Measurements from ENCODE around the gene ALDH9A1.

The ALDH9A1 gene

DNA sequence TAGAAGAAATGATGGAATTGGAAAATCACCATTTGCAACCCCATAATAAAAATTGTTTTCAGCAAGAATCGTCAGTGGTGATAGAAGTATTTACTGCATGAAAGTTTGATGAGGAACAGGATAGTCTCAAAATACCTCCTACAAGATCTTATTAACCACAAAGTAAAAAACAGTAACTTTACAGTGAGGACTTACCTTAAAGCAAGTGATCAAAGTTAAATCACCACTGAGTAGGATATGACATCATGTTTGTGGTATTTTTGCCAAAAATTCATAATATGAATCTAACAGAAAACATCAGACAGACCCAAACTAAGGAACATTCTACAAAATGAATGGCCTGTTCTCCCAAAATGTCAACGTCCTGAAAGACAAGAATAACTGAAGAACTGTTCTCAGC is 19.9 kb downstream of the ALDH9A1 start:
- ChIA-PET POLR2A (no interaction called here), CTCF (no interaction called here)
- TF ChIP-seq BHLHE40 (IDR thresholded peaks at IDR 0.05; ENCODE audit: borderline replicate concordance): no peak
- no peak for TF ChIP-seq L3MBTL2 (conservative IDR thresholded peaks at IDR 0.05)
- TF ChIP-seq ELF4 (IDR thresholded peaks at IDR 0.05): no peak
- no peak for TF ChIP-seq CTBP1 (IDR thresholded peaks at IDR 0.05; ENCODE audit: borderline replicate concordance)
- no peak for TF ChIP-seq LEF1 (IDR thresholded peaks at IDR 0.05; ENCODE audit: borderline replicate concordance)
- no peak for TF ChIP-seq FOXA1 (IDR thresholded peaks at IDR 0.05)
- no peak for TF ChIP-seq TARDBP (IDR thresholded peaks at IDR 0.05)
- no peak for TF ChIP-seq SP1 (IDR thresholded peaks at IDR 0.05)
- no peak for TF ChIP-seq FOXM1 (IDR thresholded peaks at IDR 0.05; ENCODE audit: borderline replicate concordance)
- no peak for TF ChIP-seq HDGF (IDR thresholded peaks at IDR 0.05; ENCODE audit: borderline replicate concordance)
- TF ChIP-seq SUZ12 (IDR thresholded peaks at IDR 0.05): no peak
- TF ChIP-seq ZNF384 (IDR thresholded peaks at IDR 0.05): no peak
- no peak for DNase-seq (ENCODE audit: extremely low spot score)

DNA sequence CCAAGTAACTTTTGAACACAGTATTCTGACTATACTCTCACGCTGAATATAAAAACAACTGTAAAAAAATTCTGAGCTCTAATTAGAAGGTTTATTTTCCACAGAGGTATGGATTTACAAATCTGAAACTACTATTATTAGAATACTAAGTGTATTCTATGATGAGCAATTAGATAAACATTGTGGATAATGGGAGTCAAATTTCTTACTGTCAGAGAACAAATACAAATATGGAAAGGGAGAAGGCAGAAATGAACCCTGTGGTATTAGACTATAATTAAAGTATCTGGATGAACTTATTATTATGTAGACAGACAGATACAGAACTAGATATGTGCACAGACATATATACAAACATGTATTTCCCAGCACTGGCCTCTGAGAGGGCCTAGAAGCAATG is 22.6 kb downstream of the ALDH9A1 start:
- TF ChIP-seq HDGF (IDR thresholded peaks at IDR 0.05; ENCODE audit: borderline replicate concordance): no peak
- no peak for TF ChIP-seq LEF1 (IDR thresholded peaks at IDR 0.05; ENCODE audit: borderline replicate concordance)
- TF ChIP-seq FOXA1 (IDR thresholded peaks at IDR 0.05): no peak
- TF ChIP-seq ELF4 (IDR thresholded peaks at IDR 0.05): no peak
- TF ChIP-seq FOXM1 (IDR thresholded peaks at IDR 0.05; ENCODE audit: borderline replicate concordance): no peak
- no peak for TF ChIP-seq ARNT (IDR thresholded peaks at IDR 0.05)
- no peak for TF ChIP-seq TARDBP (IDR thresholded peaks at IDR 0.05)
- no peak for TF ChIP-seq CTBP1 (IDR thresholded peaks at IDR 0.05; ENCODE audit: borderline replicate concordance)
- TF ChIP-seq BHLHE40 (IDR thresholded peaks at IDR 0.05; ENCODE audit: borderline replicate concordance): no peak
- no peak for TF ChIP-seq L3MBTL2 (conservative IDR thresholded peaks at IDR 0.05)
- TF ChIP-seq NFRKB (IDR thresholded peaks at IDR 0.05): no peak
- no peak for TF ChIP-seq SUZ12 (IDR thresholded peaks at IDR 0.05)
- DNase-seq (ENCODE audit: extremely low spot score): no peak
- CTCF ChIA-PET: no interaction called here
- POLR2A ChIA-PET: no interaction called here

DNA sequence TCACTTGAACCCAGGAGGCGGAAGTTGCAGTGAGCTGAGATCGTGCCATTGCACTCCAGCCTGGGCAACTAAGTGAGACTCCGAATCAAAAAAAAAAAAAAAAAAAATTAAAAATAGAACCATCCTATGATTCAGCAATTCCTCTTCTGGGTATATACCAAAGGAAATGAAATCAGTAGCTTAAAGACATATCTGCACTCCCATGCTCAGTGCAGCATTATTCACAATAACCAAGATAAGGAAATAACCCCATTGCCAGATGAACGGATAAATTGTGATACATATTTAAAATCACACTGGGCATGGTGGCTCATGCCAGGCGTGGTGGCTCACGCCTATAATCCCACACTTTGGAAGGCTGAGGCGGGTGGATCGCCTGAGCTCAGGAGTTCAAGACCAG is 23.8 kb downstream of the ALDH9A1 start:
- ChIA-PET CTCF (no interaction called here), POLR2A (no interaction called here)
- no peak for TF ChIP-seq FOXK2 (IDR thresholded peaks at IDR 0.05)
- no peak for TF ChIP-seq ARNT (IDR thresholded peaks at IDR 0.05)
- TF ChIP-seq SP1 (IDR thresholded peaks at IDR 0.05): no peak
- no peak for DNase-seq (ENCODE audit: extremely low spot score)

DNA sequence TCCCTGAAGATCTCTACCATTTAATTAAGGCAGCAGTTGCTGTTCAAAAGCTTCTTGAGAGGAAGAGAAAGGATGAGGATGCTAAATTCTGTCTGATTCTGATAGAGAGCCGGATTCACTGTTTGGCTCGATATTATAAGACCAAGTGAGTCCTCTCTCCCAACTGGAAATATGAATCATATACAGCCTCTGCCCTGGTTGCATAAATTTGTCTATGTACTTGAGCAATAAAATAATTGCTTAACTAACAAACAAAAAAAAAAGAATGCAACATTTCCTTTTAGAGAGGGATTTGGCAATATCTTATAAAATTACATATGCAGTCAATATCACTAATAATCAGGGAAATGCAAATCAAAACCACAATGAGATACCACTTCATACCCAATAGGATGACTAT is 26.8 kb downstream of the ALDH9A1 start:
- no peak for DNase-seq (ENCODE audit: extremely low spot score)
- ChIA-PET POLR2A (no interaction called here), CTCF (no interaction called here)
- TF ChIP-seq ARNT (IDR thresholded peaks at IDR 0.05) (no peak), ZNF384 (IDR thresholded peaks at IDR 0.05) (no peak), TARDBP (IDR thresholded peaks at IDR 0.05) (no peak), CTBP1 (IDR thresholded peaks at IDR 0.05; ENCODE audit: borderline replicate concordance) (no peak), HDGF (IDR thresholded peaks at IDR 0.05; ENCODE audit: borderline replicate concordance) (no peak), SP1 (IDR thresholded peaks at IDR 0.05) (no peak), FOXK2 (IDR thresholded peaks at IDR 0.05) (no peak), SUZ12 (IDR thresholded peaks at IDR 0.05) (no peak), FOXM1 (IDR thresholded peaks at IDR 0.05; ENCODE audit: borderline replicate concordance) (no peak), BHLHE40 (IDR thresholded peaks at IDR 0.05; ENCODE audit: borderline replicate concordance) (no peak), LEF1 (IDR thresholded peaks at IDR 0.05; ENCODE audit: borderline replicate concordance) (no peak), FOXA1 (IDR thresholded peaks at IDR 0.05) (no peak), L3MBTL2 (conservative IDR thresholded peaks at IDR 0.05) (no peak), ELF4 (IDR thresholded peaks at IDR 0.05) (no peak), NFRKB (IDR thresholded peaks at IDR 0.05) (no peak)
- TF ChIP-seq, protein P1, sequence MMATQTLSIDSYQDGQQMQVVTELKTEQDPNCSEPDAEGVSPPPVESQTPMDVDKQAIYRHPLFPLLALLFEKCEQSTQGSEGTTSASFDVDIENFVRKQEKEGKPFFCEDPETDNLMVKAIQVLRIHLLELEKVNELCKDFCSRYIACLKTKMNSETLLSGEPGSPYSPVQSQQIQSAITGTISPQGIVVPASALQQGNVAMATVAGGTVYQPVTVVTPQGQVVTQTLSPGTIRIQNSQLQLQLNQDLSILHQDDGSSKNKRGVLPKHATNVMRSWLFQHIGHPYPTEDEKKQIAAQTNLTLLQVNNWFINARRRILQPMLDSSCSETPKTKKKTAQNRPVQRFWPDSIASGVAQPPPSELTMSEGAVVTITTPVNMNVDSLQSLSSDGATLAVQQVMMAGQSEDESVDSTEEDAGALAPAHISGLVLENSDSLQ (IDR thresholded peaks at IDR 0.05): no peak

DNA sequence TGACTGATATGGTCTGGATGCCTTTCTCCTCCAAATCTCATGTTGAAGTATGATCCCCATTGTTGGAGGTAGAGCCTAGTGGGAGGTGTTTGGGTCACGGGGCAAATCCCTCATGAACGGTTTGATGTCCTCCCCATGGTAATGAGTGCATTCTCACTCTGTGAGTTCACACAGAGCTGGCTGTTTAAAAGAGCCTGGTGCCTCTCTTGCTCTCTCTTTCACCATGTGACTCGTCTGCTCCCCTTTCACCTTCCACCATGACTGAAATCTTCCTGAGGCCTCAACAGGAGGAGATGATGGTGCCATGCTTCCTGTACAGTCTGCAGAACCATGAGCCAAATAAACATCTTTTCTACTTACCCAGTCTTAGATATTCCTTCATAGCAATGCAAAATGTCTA is 30.2 kb downstream of the ALDH9A1 start:
- no peak for DNase-seq (ENCODE audit: extremely low spot score)
- no peak for TF ChIP-seq FOXA1 (IDR thresholded peaks at IDR 0.05)
- ChIA-PET CTCF (no interaction called here), POLR2A (no interaction called here)

DNA sequence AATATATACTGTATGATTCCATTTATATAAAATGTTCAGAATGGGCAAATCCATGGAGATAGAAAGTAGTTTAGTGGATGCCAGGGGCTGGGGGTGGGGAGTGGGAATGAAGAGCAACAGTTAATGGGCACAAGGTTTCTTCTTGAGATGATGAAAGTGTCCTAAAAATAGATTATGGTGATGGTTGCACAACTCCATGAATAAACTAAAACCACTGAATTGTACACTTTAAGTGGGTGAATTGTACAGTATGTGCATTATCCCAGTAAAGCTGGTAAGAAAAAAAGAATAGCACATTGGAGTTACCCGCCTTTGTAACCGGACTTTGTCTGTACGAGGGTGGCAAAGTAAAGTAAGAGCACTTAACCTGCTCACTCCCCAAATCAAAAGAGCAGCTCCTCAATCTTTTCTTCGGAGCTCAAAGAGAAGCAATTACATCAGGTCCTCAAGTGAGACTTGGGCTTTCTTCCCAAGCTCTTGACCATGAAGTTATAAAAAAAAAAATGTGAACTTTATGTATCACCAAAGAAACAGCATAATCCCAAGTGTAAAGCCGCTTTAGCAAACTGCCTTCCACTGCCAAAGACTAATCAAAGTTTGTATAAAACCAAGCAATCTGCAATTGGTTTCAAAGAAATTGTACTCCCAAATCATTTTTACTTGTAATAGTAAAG is 32.1 kb downstream of the ALDH9A1 start:
- ChIA-PET CTCF (no interaction called here), POLR2A (no interaction called here)
- no peak for DNase-seq (ENCODE audit: extremely low spot score)
- TF ChIP-seq HDGF (IDR thresholded peaks at IDR 0.05; ENCODE audit: borderline replicate concordance) (no peak), L3MBTL2 (conservative IDR thresholded peaks at IDR 0.05) (no peak), BHLHE40 (IDR thresholded peaks at IDR 0.05; ENCODE audit: borderline replicate concordance) (no peak), LEF1 (IDR thresholded peaks at IDR 0.05; ENCODE audit: borderline replicate concordance) (no peak), TARDBP (IDR thresholded peaks at IDR 0.05) (no peak), CTBP1 (IDR thresholded peaks at IDR 0.05; ENCODE audit: borderline replicate concordance) (no peak), SP1 (IDR thresholded peaks at IDR 0.05) (no peak), ARNT (IDR thresholded peaks at IDR 0.05) (no peak), FOXK2 (IDR thresholded peaks at IDR 0.05) (no peak), FOXM1 (IDR thresholded peaks at IDR 0.05; ENCODE audit: borderline replicate concordance) (no peak), ZNF384 (IDR thresholded peaks at IDR 0.05) (no peak)

DNA sequence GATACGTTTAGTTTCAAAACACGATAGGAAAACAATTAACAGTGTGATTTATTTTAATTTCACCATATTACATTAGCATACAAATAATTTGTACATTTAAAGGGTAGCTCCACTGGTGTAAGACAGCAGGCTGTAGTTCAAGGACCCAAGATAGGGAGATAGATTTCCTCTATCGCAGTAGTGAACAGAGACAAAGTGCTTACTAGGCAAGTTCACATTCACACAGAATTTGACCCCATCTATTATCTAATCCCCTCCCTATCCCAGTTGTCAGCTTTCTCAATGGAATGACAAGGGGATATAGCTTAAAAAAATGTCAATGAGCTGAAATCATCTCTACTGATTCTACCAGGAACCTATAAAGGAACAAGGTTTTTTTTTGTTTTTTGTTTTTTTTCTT is 36.2 kb downstream of the ALDH9A1 start:
- ChIA-PET POLR2A (no interaction called here), CTCF (no interaction called here)
- TF ChIP-seq SUZ12 (IDR thresholded peaks at IDR 0.05) (no peak), LEF1 (IDR thresholded peaks at IDR 0.05; ENCODE audit: borderline replicate concordance) (no peak)
- no peak for DNase-seq (ENCODE audit: extremely low spot score)

DNA sequence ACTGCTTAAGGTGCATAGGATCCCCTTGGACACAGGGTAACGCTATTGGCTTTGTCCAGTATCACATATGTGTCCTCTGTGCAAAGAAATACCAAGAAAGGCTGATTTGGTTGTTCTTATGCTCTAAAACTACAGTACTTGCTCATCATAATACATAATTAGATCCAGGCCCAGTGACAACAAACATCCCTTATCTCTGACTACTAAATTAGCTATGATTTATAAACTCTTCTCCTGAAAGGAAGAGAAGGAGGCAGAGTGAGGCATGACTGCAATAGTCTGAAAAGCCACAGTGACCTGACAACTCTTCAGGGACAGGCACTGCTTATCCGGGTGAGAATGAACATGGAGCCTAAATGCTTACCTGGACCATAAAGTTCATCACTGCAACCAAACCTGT is 36.7 kb downstream of the ALDH9A1 start:
- POLR2A ChIA-PET: no interaction called here

More for the DNA sequence above, 36.7 kb downstream of the ALDH9A1 start:
- TF ChIP-seq FOXA1 (IDR thresholded peaks at IDR 0.05) (no peak), TARDBP (IDR thresholded peaks at IDR 0.05) (no peak), LEF1 (IDR thresholded peaks at IDR 0.05; ENCODE audit: borderline replicate concordance) (no peak), ELF4 (IDR thresholded peaks at IDR 0.05) (no peak), CTBP1 (IDR thresholded peaks at IDR 0.05; ENCODE audit: borderline replicate concordance) (no peak), FOXK2 (IDR thresholded peaks at IDR 0.05) (no peak)
- CTCF ChIA-PET: no interaction called here
- DNase-seq (ENCODE audit: extremely low spot score): no peak

Measured in HEK293T (cell line).